Panc1 (cell line): Measurements from ENCODE around the gene CCDC15. TPM values are rescaled to one million over a fixed set of nuclear protein-coding genes. Genes with fewer than 3 reads are reported as not detected.

Experiments
- ATAC-seq: fragments of 200-7000 bp; cut with Tn5 transposase; 2 replicates; pipeline ENCODE4 v1.9.1; 2020; ENCODE audit warnings: mild to moderate bottlenecking, moderate library complexity
- BruUV-seq: library from RNA; stranded (reverse); fragments of 400-500 nt; replicated peaks from 2 replicates; lab custom pipeline; 2021; lab: Mats Ljungman, UMichigan
- CTCF ChIA-PET: fragments of 300-600 bp; sonication (Branson Sonifier 250); formaldehyde crosslinking; loops from one replicate; lab custom pipeline; 2022; ENCODE audit warnings: antibody characterized with exemption; lab: Charles Lee
- POLR2A ChIA-PET: fragments of 300-600 bp; sonication (Branson Sonifier 250); formaldehyde crosslinking; loops from one replicate; lab custom pipeline; 2022; ENCODE audit warnings: antibody characterized with exemption; lab: Charles Lee
- DNase-seq: peaks from one replicate; pipeline ENCODE4 v3.0.0-alpha.2; 2010; ENCODE audit warnings: low read depth, low spot score
- H3K27ac ChIP-seq: 2 replicates; pipeline ENCODE4 v1.5.1; 2011; ENCODE audit warnings: mild to moderate bottlenecking, low read length, inconsistent platforms
- H3K27me3 ChIP-seq: fragments of 200-500 bp; sonication (Bioruptor generic); 2 replicates; pipeline ENCODE4 v1.6.0; 2014; ENCODE audit warnings: low read length, inconsistent platforms; ENCODE audit not compliant: control insufficient read depth, insufficient read depth
- H3K36me3 ChIP-seq: fragments of 200-500 bp; sonication (Bioruptor generic); 2 replicates; pipeline ENCODE4 v1.5.1; 2014; ENCODE audit warnings: inconsistent platforms, mild to moderate bottlenecking, low read length, moderate library complexity; ENCODE audit not compliant: control insufficient read depth, insufficient read depth
- H3K4me1 ChIP-seq: 2 replicates; pipeline ENCODE4 v1.5.1; 2011; ENCODE audit warnings: inconsistent platforms, mild to moderate bottlenecking, low read length, moderate library complexity; ENCODE audit not compliant: control insufficient read depth, insufficient read depth
- H3K4me3 ChIP-seq, 2 experiments: 2 replicates each; pipeline ENCODE4 v1.5.1; 2011 to 2012; ENCODE audit warnings: low read depth in 2 of 2, low read length in 2 of 2, mild to moderate bottlenecking in 2 of 2, inconsistent platforms in 1 of 2, moderate library complexity in 1 of 2
- H3K9me3 ChIP-seq: fragments of 200-500 bp; sonication (Bioruptor generic); 2 replicates; pipeline ENCODE4 v1.5.1; 2014; ENCODE audit warnings: low read depth, mild to moderate bottlenecking, inconsistent platforms, low read length, moderate library complexity; ENCODE audit not compliant: control insufficient read depth, insufficient read depth
- CTCF ChIP-seq: fragments of 450-650 bp; IDR thresholded peaks from 2 replicates; pipeline ENCODE4 v1.5.1; 2017; ENCODE audit warnings: mild to moderate bottlenecking
- POLR2AphosphoS5 ChIP-seq: IDR thresholded peaks from 2 replicates; pipeline ENCODE4 v1.6.1; 2012; ENCODE audit warnings: mild to moderate bottlenecking, low read depth, low read length, moderate library complexity
- REST ChIP-seq, 2 experiments: IDR thresholded peaks; 2 replicates each; pipeline ENCODE4 v1.6.1; 2011 to 2012; ENCODE audit warnings: low read depth in 2 of 2, control low read depth in 1 of 2, low read length in 1 of 2, mild to moderate bottlenecking in 1 of 2, moderate library complexity in 1 of 2; ENCODE audit not compliant: insufficient read depth in 1 of 2
- SIN3A ChIP-seq: IDR thresholded peaks from 2 replicates; pipeline ENCODE4 v1.6.1; 2012; ENCODE audit warnings: low read depth, mild to moderate bottlenecking, low read length, moderate library complexity, borderline replicate concordance; ENCODE audit not compliant: insufficient read depth
- TCF7L2 ChIP-seq: IDR thresholded peaks from 2 replicates; pipeline ENCODE4 v1.6.1; 2011; ENCODE audit warnings: mild to moderate bottlenecking, low read depth, low read length, inconsistent platforms
- in situ Hi-C: cut with HindIII; loops from 2 replicates; pipeline ENCODE4 v1.10.0; 2016; ENCODE audit warnings: low sequenced_read_pairs, low pct_unique_long_range_greater_than_20kb
- intact Hi-C: fragments of 100-400 bp; cut with micrococcal nuclease; formaldehyde crosslinking; loops from one replicate; pipeline ENCODE4 v1.10.0; 2022; ENCODE audit not compliant: unreplicated experiment
- total RNA-seq: library from RNA; stranded (reverse); gene quantifications from one replicate; pipeline ENCODE4 v1.2.1, GENCODE V29; 2021; ENCODE audit not compliant: unreplicated experiment

CCDC15 gene
- total RNA-seq, 1 experiment from 2014 or later: 2.8 TPM

- BruUV-seq: no TSS peak
- CTCF ChIA-PET: no interaction called here
- H3K9me3 ChIP-seq: no peaks in the 10 kb centered on the region
- POLR2A ChIA-PET: no interaction called here
- H3K36me3 ChIP-seq: no peaks in the 10 kb centered on the region
- H3K4me3 ChIP-seq: no peak overlapping the region
- intact Hi-C loops: no loop called here
- H3K4me1 ChIP-seq: no peaks in the 10 kb centered on the region
- in situ Hi-C loops: no loop called here
- no peak for DNase-seq
- no peaks in the 10 kb centered on the region for H3K27me3 ChIP-seq
- no peak for TF ChIP-seq TCF7L2
- no peak for TF ChIP-seq CTCF
- TF ChIP-seq POLR2AphosphoS5: no peak
- TF ChIP-seq REST (IDR thresholded peaks at IDR 0.05; ENCODE audit: insufficient read depth in 1 of 2, low read depth in 2 of 2, low read length in 1 of 2): no peak
- no peak for TF ChIP-seq SIN3A
- ATAC-seq: no peak
- H3K27ac ChIP-seq: no peak overlapping the region
These were observed 120.7 kb downstream of the CCDC15 start for GRCh38 chr11:125074511-125075241.

- CTCF ChIA-PET: no interaction called here
- in situ Hi-C loops (no loop called here), intact Hi-C loops (no loop called here)
- TF ChIP-seq TCF7L2 (no peak), CTCF (no peak), REST (IDR thresholded peaks at IDR 0.05; ENCODE audit: insufficient read depth in 1 of 2, low read depth in 2 of 2, low read length in 1 of 2) (no peak), SIN3A (no peak), POLR2AphosphoS5 (no peak)
- ATAC-seq: no peak
- Histone ChIP-seq H3K36me3 (no peaks in the 10 kb centered on the region), H3K4me3 (no peak overlapping the region), H3K27ac (no peak overlapping the region), H3K9me3 (no peaks in the 10 kb centered on the region), H3K27me3 (no peaks in the 10 kb centered on the region), H3K4me1 (no peaks in the 10 kb centered on the region)
- BruUV-seq: no TSS peak
- POLR2A ChIA-PET: interaction anchor here (0.6 kb wide), 1 partner anchor 691 kb away, joined by 3 read pairs; no protein-coding TSS in a partner anchor
- no peak for DNase-seq
These were observed 121.2 kb downstream of the CCDC15 start for GRCh38 chr11:125075242-125075625.
